ENCODE data around the gene CFAP126. TPM values are rescaled to one million over a fixed set of nuclear protein-coding genes. Genes with fewer than 3 reads are reported as not detected.

The CFAP126 gene
- polyA plus RNA-seq, 3 donors = 12.7 to 18.8 (median 13.2) TPM

Other genes with a start within 250 kb of the CFAP126 start
- gene PFDN2, start 249.8 kb downstream of the CFAP126 start, polyA plus RNA-seq (ENCODE audit: insufficient read length in 3 of 3) = 10 to 100 TPM; 68.8 to 96.1 (median 69.5) TPM
- gene NIT1, start 249.8 kb downstream of the CFAP126 start, polyA plus RNA-seq (ENCODE audit: insufficient read length in 3 of 3) = 10 to 100 TPM; 51.9 to 57.2 (median 55.1) TPM
- 10 to 100 TPM; 50.3 to 58.0 (median 57.8) TPM for gene DEDD, start 235.2 kb downstream of the CFAP126 start, polyA plus RNA-seq (ENCODE audit: insufficient read length in 3 of 3)
- gene UFC1, start 213.9 kb downstream of the CFAP126 start, polyA plus RNA-seq (ENCODE audit: insufficient read length in 3 of 3) = 100 to 1,000 TPM; 123 to 161 (median 140) TPM
- 10 to 100 TPM; 49.0 to 52.6 (median 52.5) TPM for gene USP21, start 208.4 kb downstream of the CFAP126 start, polyA plus RNA-seq (ENCODE audit: insufficient read length in 3 of 3)
- gene PPOX, start 201.4 kb downstream of the CFAP126 start, polyA plus RNA-seq (ENCODE audit: insufficient read length in 3 of 3) = 10 to 100 TPM; 38.3 to 58.6 (median 57.3) TPM
- 10 to 100 TPM; 41.4 to 47.2 (median 44.1) TPM for gene B4GALT3, start 190.4 kb downstream of the CFAP126 start, polyA plus RNA-seq (ENCODE audit: insufficient read length in 3 of 3)
- gene ADAMTS4, start 168.8 kb downstream of the CFAP126 start, polyA plus RNA-seq (ENCODE audit: insufficient read length in 3 of 3) = under 1 TPM; 0.73 to 0.88 (median 0.86) TPM
- gene NDUFS2, start 165.5 kb downstream of the CFAP126 start, polyA plus RNA-seq (ENCODE audit: insufficient read length in 3 of 3) = 100 to 1,000 TPM; 189 to 208 (median 198) TPM
- gene FCER1G, start 152.6 kb downstream of the CFAP126 start, polyA plus RNA-seq (ENCODE audit: insufficient read length in 3 of 3) = 10 to 100 TPM in 2 of 3 donors, 1 to 10 TPM in 1; 9.8 to 13.9 (median 10.2) TPM
- gene APOA2, start 144.2 kb downstream of the CFAP126 start, polyA plus RNA-seq (ENCODE audit: insufficient read length in 3 of 3) = under 1 TPM in 1 of 3 donors, not detected in 2; 0.46 TPM
- gene TOMM40L, start 141.8 kb downstream of the CFAP126 start, polyA plus RNA-seq (ENCODE audit: insufficient read length in 3 of 3) = 10 to 100 TPM; 14.3 to 16.5 (median 14.4) TPM
- 1 to 10 TPM; 2.8 to 4.6 (median 3.2) TPM for gene NR1I3, start 129.7 kb downstream of the CFAP126 start, polyA plus RNA-seq (ENCODE audit: insufficient read length in 3 of 3)
- gene PCP4L1, start 109.1 kb downstream of the CFAP126 start, polyA plus RNA-seq (ENCODE audit: insufficient read length in 3 of 3) = 1 to 10 TPM; 1.1 to 1.9 (median 1.8) TPM
- 1 to 10 TPM; 3.6 to 6.7 (median 4.2) TPM for gene MPZ, start 57.9 kb downstream of the CFAP126 start, polyA plus RNA-seq (ENCODE audit: insufficient read length in 3 of 3)
- gene SDHC, start 53.5 kb downstream of the CFAP126 start, polyA plus RNA-seq (ENCODE audit: insufficient read length in 3 of 3) = 100 to 1,000 TPM; 264 to 274 (median 266) TPM
- gene FCGR2A, start 137.6 kb upstream of the CFAP126 start, polyA plus RNA-seq (ENCODE audit: insufficient read length in 3 of 3) = 1 to 10 TPM; 4.3 to 4.9 (median 4.7) TPM
- under 1 TPM; 0.27 to 0.70 (median 0.57) TPM for gene HSPA6, start 156.7 kb upstream of the CFAP126 start, polyA plus RNA-seq (ENCODE audit: insufficient read length in 3 of 3)
- gene FCGR3A, start 181.9 kb upstream of the CFAP126 start, polyA plus RNA-seq (ENCODE audit: insufficient read length in 3 of 3) = 1 to 10 TPM; 1.7 to 1.8 (median 1.8) TPM